Lower leg skin (tissue), 3 donors: Measurements from ENCODE around the gene EFHC1.

Source experiments
- CTCF ChIP-seq, 3 donors: fragments of 450-650 bp; IDR thresholded peaks; one replicate each; pipeline ENCODE4 v1.5.1; 2016; ENCODE audit warnings: antibody characterized with exemption in 3 of 3, mild to moderate bottlenecking in 3 of 3, moderate library complexity in 2 of 3
- POLR2A ChIP-seq, 2 donors: fragments of 450-650 bp; IDR thresholded peaks; one replicate each; pipeline ENCODE4 v1.6.1; 2016 to 2017; ENCODE audit warnings: antibody characterized with exemption in 2 of 2, mild to moderate bottlenecking in 1 of 2, moderate library complexity in 1 of 2

- TF ChIP-seq POLR2A (IDR thresholded peaks at IDR 0.05) (no peak), CTCF (IDR thresholded peaks at IDR 0.05) (no peak)
Observed at GRCh38 chr6:52532457-52532856, 112.3 kb downstream of the EFHC1 start.
